Stimulated activated naive B cell treated with anti-CD40 and anti-IgM and Interleukin-4, amounts not matched to agents 10 μg/mL and 1 μg/mL and 100 μg/mL, for 72 hours (primary cell): ENCODE results near the gene OR5K3.
A peak's percentile ranks its signal among the peaks of the same experiment; 100 is the strongest.

Source experiments
- ATAC-seq, 2 donors: fragments of 150-1000 bp; cut with Tn5 transposase; replicated peaks; 2 replicates each; pipeline ENCODE4 v1.10.0; 2021; ENCODE audit warnings: moderate library complexity in 1 of 2
- DNase-seq: peaks from one replicate; pipeline ENCODE4 v3.0.0; 2021
- H3K27ac Mint-ChIP-seq: one replicate; pipeline ENCODE4 v1.8.0; 2022; ENCODE audit warnings: mild to moderate bottlenecking, mixed read lengths
- H3K27me3 Mint-ChIP-seq, 2 donors: one replicate each; pipeline ENCODE4 v1.8.0; 2022; ENCODE audit warnings: mixed read lengths in 2 of 2
- H3K36me3 Mint-ChIP-seq, 2 donors: one replicate each; pipeline ENCODE4 v1.8.0; 2022; ENCODE audit warnings: mixed read lengths in 2 of 2, mild to moderate bottlenecking in 1 of 2
- H3K4me1 Mint-ChIP-seq, 2 donors: one replicate each; pipeline ENCODE4 v1.8.0; 2022; ENCODE audit warnings: mixed read lengths in 2 of 2, mild to moderate bottlenecking in 1 of 2
- H3K4me3 Mint-ChIP-seq, 2 donors: one replicate each; pipeline ENCODE4 v1.8.0; 2022; ENCODE audit warnings: mild to moderate bottlenecking in 2 of 2, mixed read lengths in 2 of 2, moderate library complexity in 1 of 2
- H3K9me3 Mint-ChIP-seq, 2 donors: one replicate each; pipeline ENCODE4 v1.8.0; 2022; ENCODE audit warnings: mixed read lengths in 2 of 2, mild to moderate bottlenecking in 1 of 2

The OR5K3 gene, protein sequence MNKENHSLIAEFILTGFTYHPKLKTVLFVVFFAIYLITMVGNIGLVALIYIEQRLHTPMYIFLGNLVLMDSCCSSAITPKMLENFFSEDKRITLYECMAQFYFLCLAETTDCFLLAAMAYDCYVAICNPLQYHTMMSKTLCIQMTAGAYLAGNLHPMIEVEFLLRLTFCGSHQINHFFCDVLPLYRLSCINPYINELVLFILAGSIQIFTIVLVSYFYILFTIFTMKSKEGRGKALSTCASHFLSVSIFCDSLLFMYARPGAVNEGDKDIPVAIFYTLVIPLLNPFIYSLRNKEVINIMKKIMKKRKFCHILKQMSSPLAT

DNA sequence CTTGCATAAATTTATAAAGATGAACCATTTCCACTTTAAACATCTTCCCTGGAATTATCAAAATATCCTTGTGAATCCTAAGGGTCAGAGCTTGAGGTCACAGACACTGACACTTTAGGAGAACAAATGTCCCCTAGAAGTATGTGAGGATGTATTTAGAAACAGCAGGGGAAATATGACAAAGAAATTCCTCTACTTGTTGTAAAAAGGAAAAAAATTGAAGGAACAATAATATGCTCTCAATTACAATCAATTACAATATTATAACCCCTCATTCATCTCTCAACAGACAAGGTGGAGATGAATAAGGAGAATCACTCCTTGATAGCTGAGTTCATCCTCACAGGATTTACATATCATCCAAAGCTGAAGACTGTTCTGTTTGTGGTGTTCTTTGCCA is at the start of gene OR5K3:
Gene OR5K3 (plus strand): TSS at position 301 of the 400 bp plus-strand sequence. CDS start 0 bp downstream, at position 301.
- no peaks in the 10 kb centered on the region for H3K9me3 Mint-ChIP-seq
- DNase-seq (no peak), ATAC-seq (no peak)
- no peaks in the 10 kb centered on the region for H3K4me1 Mint-ChIP-seq
- no peaks in the 10 kb centered on the region for H3K36me3 Mint-ChIP-seq
- no peaks in the 10 kb centered on the region for H3K27me3 Mint-ChIP-seq
- no peak within 1 kb of the TSS for H3K4me3 Mint-ChIP-seq
- H3K27ac Mint-ChIP-seq: no peak within 1 kb of the TSS

DNA sequence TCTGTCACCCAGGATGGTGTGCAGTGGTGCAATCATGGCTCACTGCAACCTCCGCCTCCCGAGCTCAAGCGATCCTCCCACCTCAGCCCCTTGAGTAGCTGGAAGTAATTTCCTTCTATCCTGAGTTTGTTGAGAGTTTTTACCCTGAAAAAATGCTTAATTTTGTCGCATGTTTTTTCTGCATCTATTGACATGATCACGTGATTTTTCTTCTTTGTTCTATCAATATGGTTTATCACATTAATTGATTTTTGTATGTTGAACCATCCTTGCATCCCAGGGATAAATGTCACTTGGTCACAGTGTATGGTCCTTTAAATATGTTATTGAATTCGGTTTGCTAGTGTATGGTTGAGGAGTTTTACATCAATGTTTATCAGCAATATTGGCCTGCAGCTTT is 48.7 kb upstream of the OR5K3 start:
- Mint-ChIP-seq H3K4me3 (no peak overlapping the region), H3K36me3 (no peaks in the 10 kb centered on the region), H3K27me3 (no peaks in the 10 kb centered on the region), H3K4me1 (no peaks in the 10 kb centered on the region), H3K9me3 (no peaks in the 10 kb centered on the region), H3K27ac (no peak overlapping the region)
- ATAC-seq (no peak), DNase-seq (no peak)

DNA sequence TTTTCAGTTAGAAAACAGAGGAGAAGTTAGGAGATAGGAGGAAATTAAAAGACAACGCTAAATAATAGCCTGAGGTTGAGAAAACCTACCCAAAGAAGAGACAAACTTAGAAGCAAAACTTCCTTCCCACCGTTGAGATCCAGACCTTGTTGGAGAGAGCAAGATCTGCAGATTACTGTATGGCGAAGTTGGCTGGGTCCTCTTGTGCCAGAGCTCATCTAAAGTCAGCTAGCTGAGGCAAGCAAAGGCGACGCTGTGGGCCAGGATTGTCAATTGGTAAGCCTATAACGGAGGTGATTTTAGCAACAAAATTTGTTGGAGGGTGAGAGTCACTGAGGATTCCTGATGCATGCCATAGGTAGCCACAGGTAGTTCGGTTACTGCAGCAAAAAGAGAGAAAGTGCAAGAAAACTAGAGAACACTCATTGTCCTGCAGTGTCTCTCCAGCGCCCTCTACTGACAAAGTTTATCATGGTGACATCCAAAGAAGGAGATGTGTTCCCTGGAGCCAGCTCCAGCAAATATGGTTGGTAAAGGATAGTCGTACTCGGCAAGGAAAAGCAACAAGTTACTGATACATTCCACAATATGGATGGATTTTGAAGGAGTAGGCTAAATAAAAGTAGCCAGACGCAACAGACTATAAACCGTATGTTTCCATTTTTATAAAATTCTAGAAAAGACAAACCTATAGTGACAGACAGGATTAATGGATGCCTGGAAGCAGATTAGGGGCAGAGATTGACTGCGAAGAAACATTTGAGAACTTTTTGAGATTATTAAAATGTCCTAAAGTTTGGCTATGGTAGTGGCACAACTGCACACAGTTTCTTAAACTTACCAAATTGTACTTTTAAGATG is 46.6 kb upstream of the OR5K3 start:
- Mint-ChIP-seq H3K4me3 (no peak overlapping the region), H3K36me3 (no peaks in the 10 kb centered on the region), H3K27ac (no peak overlapping the region), H3K9me3 (no peaks in the 10 kb centered on the region), H3K27me3 (no peaks in the 10 kb centered on the region), H3K4me1 (no peaks in the 10 kb centered on the region)
- no peak for ATAC-seq
- no peak for DNase-seq

DNA sequence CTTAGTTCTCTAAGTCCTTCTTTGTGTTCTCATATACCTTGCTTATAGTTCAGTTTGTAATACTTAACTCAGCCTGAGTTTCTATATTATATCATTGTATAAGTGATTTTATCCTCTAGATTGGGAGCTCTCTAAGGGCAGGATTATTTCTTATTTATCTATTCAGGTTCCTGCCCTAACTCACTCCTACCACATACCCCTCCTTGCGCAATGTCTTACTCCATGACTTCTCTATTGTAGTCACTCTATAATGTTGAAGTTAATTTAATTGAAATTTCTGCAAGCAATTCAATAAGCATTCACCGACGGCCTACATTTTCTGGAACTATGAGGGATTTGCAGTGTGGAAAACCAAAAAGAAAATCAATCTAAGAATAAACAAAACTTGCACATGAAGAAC is 40.4 kb upstream of the OR5K3 start:
- ATAC-seq: no peak
- Mint-ChIP-seq H3K27ac (no peak overlapping the region), H3K9me3 (no peaks in the 10 kb centered on the region), H3K4me3 (no peak overlapping the region), H3K36me3 (no peaks in the 10 kb centered on the region), H3K4me1 (no peaks in the 10 kb centered on the region), H3K27me3 (no peaks in the 10 kb centered on the region)
- no peak for DNase-seq

DNA sequence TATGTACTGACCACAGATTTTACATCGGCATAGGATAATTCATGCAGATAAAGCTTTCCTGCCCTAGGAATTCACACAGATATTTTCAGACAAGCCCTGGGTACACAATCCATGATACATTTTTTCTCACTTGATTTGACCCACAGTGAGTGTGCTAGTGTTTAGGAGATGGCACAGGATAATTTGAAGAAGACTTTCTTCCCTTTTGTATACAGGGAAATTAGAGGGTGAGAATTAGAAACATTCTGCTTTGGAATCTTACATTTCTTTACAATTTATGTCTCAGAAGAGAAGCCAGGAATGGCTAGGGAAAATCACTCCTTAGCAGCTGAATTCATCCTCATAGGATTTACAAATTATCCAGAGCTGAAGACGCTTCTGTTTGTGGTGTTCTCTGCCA is 36.9 kb upstream of the OR5K3 start, which contains the start of gene OR5K4:
Gene OR5K4 (plus strand): TSS at position 301 of the 400 bp plus-strand sequence. CDS start 0 bp downstream, at position 301.
- Mint-ChIP-seq H3K27ac (no peak within 1 kb of the TSS), H3K36me3 (no peaks in the 10 kb centered on the region), H3K9me3 (peaks cover 2 to 3% of the 10 kb centered on the region in 2 donors), H3K27me3 (no peaks in the 10 kb centered on the region), H3K4me3 (no peak within 1 kb of the TSS), H3K4me1 (no peaks in the 10 kb centered on the region)
- no peak for DNase-seq
- no peak for ATAC-seq

DNA sequence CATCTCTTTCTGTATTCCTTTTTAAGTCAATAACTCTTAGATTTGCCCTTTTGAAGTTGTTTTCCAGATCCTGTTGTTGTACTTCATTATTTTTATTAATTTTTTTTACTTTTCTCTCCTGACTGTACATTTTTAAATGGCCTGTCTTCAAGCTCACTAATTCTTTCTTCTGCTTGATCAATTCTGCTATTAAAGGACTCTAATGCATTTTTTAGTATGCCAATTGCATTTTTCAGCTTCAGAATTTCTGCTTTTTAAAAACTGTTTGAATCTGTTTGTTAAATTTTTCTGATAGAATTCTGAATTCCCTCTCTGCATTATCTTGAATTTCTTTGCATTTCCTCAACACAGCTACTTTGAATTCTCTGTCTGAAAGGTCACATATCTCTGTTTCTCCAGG is 31.2 kb upstream of the OR5K3 start:
- no peak for DNase-seq
- Mint-ChIP-seq H3K9me3 (peaks cover 17 to 19% of the 10 kb centered on the region in 2 donors), H3K4me1 (no peaks in the 10 kb centered on the region), H3K27ac (no peak overlapping the region), H3K27me3 (no peaks in the 10 kb centered on the region), H3K4me3 (no peak overlapping the region), H3K36me3 (no peaks in the 10 kb centered on the region)
- ATAC-seq: no peak

DNA sequence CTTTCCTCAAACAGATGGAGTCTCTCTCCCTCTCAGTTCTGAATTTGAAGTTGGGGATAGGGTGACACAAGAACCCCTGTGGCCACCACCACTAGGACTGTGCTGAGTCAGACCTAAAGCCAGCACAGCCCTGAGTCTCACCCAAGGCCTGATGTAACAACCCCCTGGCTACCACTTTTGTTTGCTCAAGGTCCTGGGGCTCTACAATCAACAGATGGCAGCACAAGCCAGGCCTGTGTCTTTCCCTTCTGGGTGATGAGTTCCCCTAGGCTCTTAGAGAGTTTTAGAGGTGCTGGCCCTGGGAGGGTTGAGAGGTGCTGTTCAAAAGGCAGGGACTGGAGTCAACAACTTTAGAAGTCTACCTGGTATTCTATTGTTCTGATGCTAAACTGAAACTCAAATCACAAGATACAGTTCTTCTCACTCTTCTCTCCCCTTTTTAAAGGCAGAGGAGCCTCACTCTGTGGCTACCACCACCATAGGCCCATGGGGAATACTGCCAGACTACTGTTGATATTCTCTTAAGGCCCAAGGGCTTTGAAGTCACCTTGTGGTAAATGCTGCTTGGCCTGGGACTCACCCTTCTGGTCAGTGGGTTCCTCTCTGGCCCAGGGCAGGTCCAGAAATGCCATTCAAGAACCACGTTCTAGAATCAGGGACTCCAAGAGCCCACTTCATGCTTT is 30.3 kb upstream of the OR5K3 start:
- H3K9me3 Mint-ChIP-seq: peaks cover 17 to 19% of the 10 kb centered on the region in 2 donors
- H3K27me3 Mint-ChIP-seq: no peaks in the 10 kb centered on the region
- H3K4me3 Mint-ChIP-seq: no peak overlapping the region
- no peaks in the 10 kb centered on the region for H3K4me1 Mint-ChIP-seq
- H3K27ac Mint-ChIP-seq: no peak overlapping the region
- DNase-seq: no peak
- no peaks in the 10 kb centered on the region for H3K36me3 Mint-ChIP-seq
- peak; percentile 36 to 38 for ATAC-seq

DNA sequence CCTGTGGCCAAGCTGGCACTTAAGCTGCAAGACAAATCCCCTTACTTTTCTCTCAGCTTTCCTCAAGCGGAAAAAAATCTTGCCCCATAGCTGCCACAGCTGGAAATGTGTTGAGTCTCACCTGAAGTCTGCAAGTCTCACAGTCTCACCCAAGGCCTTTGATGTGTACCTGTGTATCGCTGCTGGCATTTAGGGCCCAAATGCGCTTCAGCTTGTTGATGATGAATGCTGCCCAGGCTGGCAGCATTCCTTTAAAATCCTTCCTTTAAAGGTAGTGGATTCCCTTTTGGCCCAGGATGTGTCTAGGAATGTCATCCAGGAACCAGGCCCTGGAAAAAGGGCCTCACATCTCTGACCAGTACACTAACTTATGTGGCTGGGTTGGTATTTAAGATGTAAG is 29.8 kb upstream of the OR5K3 start:
- ATAC-seq: no peak
- no peaks in the 10 kb centered on the region for H3K27me3 Mint-ChIP-seq
- H3K4me3 Mint-ChIP-seq: no peak overlapping the region
- H3K27ac Mint-ChIP-seq: no peak overlapping the region
- H3K36me3 Mint-ChIP-seq: no peaks in the 10 kb centered on the region
- H3K9me3 Mint-ChIP-seq: peaks cover 20 to 21% of the 10 kb centered on the region in 2 donors
- DNase-seq: no peak
- H3K4me1 Mint-ChIP-seq: no peaks in the 10 kb centered on the region

DNA sequence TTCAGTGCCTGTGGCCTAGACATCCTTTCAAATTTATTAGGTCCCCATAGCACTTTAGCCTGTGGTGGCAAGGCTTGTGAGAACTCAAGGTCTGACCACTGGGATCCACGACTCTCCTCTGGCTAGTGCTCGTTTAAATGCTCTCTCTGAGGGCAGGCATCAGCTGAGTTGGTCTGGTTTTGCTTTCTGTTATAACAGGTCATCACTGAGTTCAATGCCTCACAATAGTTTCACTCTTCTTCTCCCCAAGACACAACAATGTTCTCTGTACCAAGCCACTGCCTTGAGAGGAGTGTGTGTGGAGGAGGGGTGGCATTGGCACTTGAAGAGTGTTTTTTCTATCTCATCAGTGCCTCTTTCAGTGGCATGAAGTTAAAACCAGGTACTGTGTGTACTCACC is 29.2 kb upstream of the OR5K3 start:
- ATAC-seq: no peak
- H3K27me3 Mint-ChIP-seq: no peaks in the 10 kb centered on the region

DNA sequence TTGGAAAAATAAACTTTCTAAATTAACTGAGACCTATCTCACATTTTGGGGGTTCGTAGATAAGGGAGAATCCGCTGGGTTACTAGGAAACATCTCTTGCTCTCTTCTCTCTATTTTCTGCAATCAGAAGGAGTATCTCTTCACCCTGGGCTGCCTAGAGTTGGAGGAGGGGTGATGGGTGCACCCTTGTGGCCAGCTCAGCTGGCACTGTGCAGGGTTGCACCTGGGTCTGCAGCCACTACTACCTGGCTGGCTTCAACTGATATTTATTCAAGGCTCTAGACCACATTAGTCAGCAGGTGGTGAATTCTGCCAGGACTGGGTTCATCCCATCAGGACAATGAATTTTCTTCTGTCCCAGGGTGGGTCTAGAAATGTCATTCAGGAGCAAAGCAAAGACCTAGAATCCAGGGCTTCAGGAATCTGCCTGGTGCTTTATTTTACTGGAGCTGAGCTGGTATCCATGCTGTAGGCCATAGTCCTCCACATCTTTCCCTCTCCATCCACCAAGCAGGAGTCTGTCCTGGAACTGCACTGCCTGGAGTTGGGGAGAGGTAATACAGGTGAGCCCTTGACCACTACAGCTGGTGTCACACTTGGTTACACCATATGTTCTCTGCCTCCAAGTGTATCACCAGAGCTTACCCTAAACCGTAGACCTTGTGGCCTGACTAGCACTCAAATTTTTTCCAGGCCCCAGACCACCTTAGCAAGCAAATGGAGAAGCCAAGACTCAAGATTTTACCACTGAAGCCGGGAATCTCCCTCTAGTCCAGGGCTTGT is 22.8 kb upstream of the OR5K3 start:
- no peak overlapping the region for H3K27ac Mint-ChIP-seq
- no peaks in the 10 kb centered on the region for H3K27me3 Mint-ChIP-seq
- ATAC-seq (no peak), DNase-seq (no peak)
- H3K4me3 Mint-ChIP-seq: no peak overlapping the region
- H3K9me3 Mint-ChIP-seq: peaks cover 5% of the 10 kb centered on the region in 2 donors
- no peaks in the 10 kb centered on the region for H3K36me3 Mint-ChIP-seq
- no peaks in the 10 kb centered on the region for H3K4me1 Mint-ChIP-seq

More for the DNA sequence above, 29.2 kb upstream of the OR5K3 start:
- H3K36me3 Mint-ChIP-seq: no peaks in the 10 kb centered on the region
- H3K4me3 Mint-ChIP-seq: no peak overlapping the region
- H3K9me3 Mint-ChIP-seq: peaks cover 20 to 21% of the 10 kb centered on the region in 2 donors
- no peaks in the 10 kb centered on the region for H3K4me1 Mint-ChIP-seq
- H3K27ac Mint-ChIP-seq: no peak overlapping the region
- no peak for DNase-seq

DNA sequence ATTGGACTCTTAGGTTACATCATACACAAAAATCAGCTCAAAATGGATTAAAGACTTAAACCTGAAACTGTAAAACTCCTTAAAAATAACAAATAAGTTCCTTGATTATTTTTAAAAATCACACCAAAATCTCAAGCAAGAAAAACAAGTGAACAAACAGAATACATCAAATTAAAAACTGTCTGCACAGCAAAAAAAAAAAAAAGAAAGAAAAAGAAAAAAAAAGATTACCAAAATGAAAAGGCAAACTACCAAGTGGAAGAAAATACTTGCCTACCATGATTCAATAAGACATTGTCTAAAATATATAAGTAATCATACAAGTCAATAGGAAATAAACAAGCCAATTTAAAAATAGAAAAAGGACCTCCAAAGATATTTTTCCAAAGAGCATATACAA is 19.3 kb upstream of the OR5K3 start:
- DNase-seq (no peak), ATAC-seq (no peak)
- H3K27ac Mint-ChIP-seq: no peak overlapping the region
- H3K4me1 Mint-ChIP-seq: no peaks in the 10 kb centered on the region
- no peaks in the 10 kb centered on the region for H3K27me3 Mint-ChIP-seq
- H3K9me3 Mint-ChIP-seq: peaks cover 3 to 4% of the 10 kb centered on the region in 2 donors
- H3K36me3 Mint-ChIP-seq: no peaks in the 10 kb centered on the region
- no peak overlapping the region for H3K4me3 Mint-ChIP-seq

DNA sequence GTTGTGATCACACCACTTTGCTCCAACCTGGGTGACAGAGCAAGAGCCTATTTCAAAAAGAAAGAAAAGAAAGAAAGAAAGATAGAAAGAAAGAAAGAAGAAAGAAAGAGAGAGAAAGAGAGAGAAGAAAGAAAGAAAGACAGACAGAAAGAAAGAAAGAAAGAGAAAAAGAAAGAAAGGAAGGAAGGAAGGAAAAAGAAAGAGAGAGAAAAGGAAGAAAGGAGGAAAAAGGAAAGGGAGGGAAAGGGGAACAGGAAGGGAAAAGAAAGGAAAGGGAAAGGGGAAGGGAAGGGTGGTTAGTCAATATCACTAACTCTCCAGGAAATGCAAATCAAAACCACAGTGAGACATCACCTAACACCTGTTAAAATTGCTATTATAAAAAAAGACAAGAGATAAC is 18.6 kb upstream of the OR5K3 start:
- Mint-ChIP-seq H3K4me3 (no peak overlapping the region), H3K27me3 (no peaks in the 10 kb centered on the region), H3K4me1 (no peaks in the 10 kb centered on the region), H3K9me3 (peaks cover 3 to 4% of the 10 kb centered on the region in 2 donors), H3K27ac (no peak overlapping the region), H3K36me3 (no peaks in the 10 kb centered on the region)
- DNase-seq (no peak), ATAC-seq (no peak)

DNA sequence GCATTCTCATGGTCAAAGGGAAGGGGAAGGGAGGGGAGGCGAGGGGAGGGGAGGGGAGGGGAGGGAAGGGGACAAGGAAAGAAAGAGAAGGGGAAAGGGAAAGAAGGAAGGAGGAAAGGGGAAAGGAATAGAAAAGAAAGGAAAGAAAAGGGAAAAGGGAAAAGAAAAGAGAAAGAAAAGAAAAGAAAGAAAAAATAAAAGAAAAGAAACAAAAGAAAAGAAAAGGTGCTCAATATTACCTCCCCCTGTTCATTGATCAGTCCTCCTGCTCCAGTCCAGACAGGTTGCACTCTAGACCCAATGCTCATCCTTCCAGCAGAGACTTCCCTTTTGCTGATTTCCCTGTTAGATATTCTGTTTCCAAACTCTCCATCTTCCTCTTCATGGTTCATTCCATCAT is 18.0 kb upstream of the OR5K3 start:
- ATAC-seq: no peak

DNA sequence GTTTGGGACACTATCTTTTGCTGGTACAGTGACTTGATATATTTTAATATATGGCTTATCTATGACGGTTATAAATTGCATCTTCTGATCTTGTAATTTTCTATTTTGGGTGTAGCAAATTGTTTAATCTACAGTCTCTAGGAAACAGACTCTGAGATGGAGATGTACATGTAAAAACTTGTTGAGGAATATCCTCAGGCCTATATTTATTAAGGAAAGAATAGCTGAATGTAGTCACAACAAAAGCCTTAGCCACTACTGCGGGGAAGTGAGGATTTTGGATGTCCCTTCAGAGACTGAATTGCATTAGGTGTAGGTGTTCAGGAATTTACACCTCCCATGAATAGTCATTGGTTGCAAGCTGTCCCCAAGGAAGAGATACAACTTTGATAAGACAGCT is 13.8 kb upstream of the OR5K3 start:
- no peaks in the 10 kb centered on the region for H3K27me3 Mint-ChIP-seq
- no peak overlapping the region for H3K4me3 Mint-ChIP-seq
- H3K27ac Mint-ChIP-seq: no peak overlapping the region
- no peaks in the 10 kb centered on the region for H3K36me3 Mint-ChIP-seq
- DNase-seq (no peak), ATAC-seq (no peak)
- peaks cover 3% of the 10 kb centered on the region in 2 donors for H3K9me3 Mint-ChIP-seq
- no peaks in the 10 kb centered on the region for H3K4me1 Mint-ChIP-seq

More for the DNA sequence above, 18.0 kb upstream of the OR5K3 start:
- Mint-ChIP-seq H3K27me3 (no peaks in the 10 kb centered on the region), H3K4me3 (no peak overlapping the region), H3K4me1 (no peaks in the 10 kb centered on the region), H3K27ac (no peak overlapping the region), H3K36me3 (no peaks in the 10 kb centered on the region), H3K9me3 (peaks cover 3% of the 10 kb centered on the region in 2 donors)
- DNase-seq: no peak
